K562 (cell line): ENCODE measurements around the gene KIAA1958. TPM values are rescaled to one million over a fixed set of nuclear protein-coding genes. Genes with fewer than 3 reads are reported as not detected.

ENCODE experiments used
- ATAC-seq: fragments of 200-7000 bp; cut with Tn5 transposase; 3 replicates; pipeline ENCODE4 v1.9.1; 2020; ENCODE audit warnings: moderate library complexity
- BruUV-seq: library from RNA; stranded (reverse); fragments of 400-500 nt; replicated peaks from 2 replicates; lab custom pipeline; 2021; lab: Mats Ljungman, UMichigan
- CTCF ChIA-PET: fragments of 300-600 bp; formaldehyde crosslinking; extraction: SDS; loops from one replicate; lab custom pipeline; 2021; ENCODE audit warnings: low intra/inter-chr PET ratio; lab: Yijun Ruan, JAX
- POLR2A ChIA-PET: fragments of 300-600, 350-650 bp; sonication (Branson Sonifier 250); formaldehyde crosslinking; extraction: SDS; loops from one replicate; lab custom pipeline; 2021; ENCODE audit warnings: antibody characterized with exemption, inconsistent platforms; lab: Yijun Ruan, JAX
- DNase-seq, 4 experiments: peaks; one replicate each; pipeline versions ENCODE4 v3.0.0 to v3.0.0-alpha.2; 2011 to 2018; ENCODE audit warnings: low spot score in 3 of 4, mixed read lengths in 3 of 4; ENCODE audit errors: extremely low read depth in 1 of 4
- FAIRE-seq: peaks from 2 replicates; lab custom pipeline; 2011; peaks lifted over from hg19 to GRCh38; lab: Jason Lieb, UNC
- H2AFZ ChIP-seq: 2 replicates; pipeline ENCODE4 v1.6.0; 2011; ENCODE audit warnings: low read depth, low read length, control low read depth, inconsistent platforms
- H3K27ac ChIP-seq: fragments of 200-600 bp; 3 replicates; pipeline ENCODE4 v1.8.0; 2011; ENCODE audit warnings: low read depth, mild to moderate bottlenecking, control low read depth, inconsistent platforms, low read length, moderate library complexity, mixed read lengths; ENCODE audit errors: extremely low read depth
- H3K27me3 ChIP-seq, 2 experiments: fragments of 300-600 bp in 1 of 2; 2 replicates in 1 of 2; 3 replicates in 1 of 2; pipeline versions ENCODE4 v1.6.0 to v1.8.0; 2011; ENCODE audit warnings: inconsistent platforms in 2 of 2, low read length in 2 of 2, mild to moderate bottlenecking in 1 of 2, mixed read lengths in 1 of 2, moderate library complexity in 1 of 2; ENCODE audit not compliant: control insufficient read depth in 2 of 2, insufficient read depth in 2 of 2
- H3K36me3 ChIP-seq: fragments of 300-600 bp; 3 replicates; pipeline ENCODE4 v1.8.0; 2011; ENCODE audit warnings: mild to moderate bottlenecking, low read length, inconsistent platforms; ENCODE audit not compliant: control insufficient read depth, insufficient read depth
- H3K4me1 ChIP-seq, 2 experiments: fragments of 200-600 bp in 1 of 2; replicated peaks in 1 of 2; 2 replicates in 1 of 2; 3 replicates in 1 of 2; pipeline versions ENCODE4 v1.5.1 to v1.8.0; 2011; ENCODE audit warnings: inconsistent platforms in 2 of 2, low read length in 2 of 2, mild to moderate bottlenecking in 1 of 2, mixed read lengths in 1 of 2, moderate library complexity in 1 of 2; ENCODE audit not compliant: control insufficient read depth in 2 of 2, insufficient read depth in 2 of 2
- H3K4me2 ChIP-seq: 2 replicates; pipeline ENCODE4 v1.6.1; 2011; ENCODE audit warnings: low read length, control low read depth, inconsistent platforms, mixed read lengths; ENCODE audit not compliant: insufficient read depth
- H3K4me3 ChIP-seq: fragments of 200-600 bp; sonication (generic), shearing (Covaris generic); 2 replicates; pipeline ENCODE4 v1.5.1; 2016; ENCODE audit warnings: control low read depth, inconsistent platforms
- H3K79me2 ChIP-seq: fragments of 200-600 bp; 3 replicates; pipeline ENCODE4 v1.8.0; 2011; ENCODE audit warnings: low read length, inconsistent platforms; ENCODE audit not compliant: control insufficient read depth, insufficient read depth
- H3K9ac ChIP-seq, 2 experiments: 2 replicates each; pipeline versions ENCODE4 v1.6.0 to v1.6.1; 2011; ENCODE audit warnings: low read depth in 2 of 2, low read length in 2 of 2, control low read depth in 1 of 2, inconsistent platforms in 1 of 2, mild to moderate bottlenecking in 1 of 2, mixed read lengths in 1 of 2; ENCODE audit not compliant: insufficient read depth in 1 of 2
- H3K9me1 ChIP-seq: one replicate; pipeline ENCODE4 v1.6.0; 2011; ENCODE audit warnings: inconsistent platforms, mild to moderate bottlenecking, low read length, moderate library complexity; ENCODE audit not compliant: control insufficient read depth, insufficient read depth
- H3K9me3 ChIP-seq: replicated peaks from 2 replicates; pipeline ENCODE4 v1.5.1; 2011; ENCODE audit warnings: low read depth, low read length, inconsistent platforms; ENCODE audit not compliant: control insufficient read depth, insufficient read depth
- H4K20me1 ChIP-seq: replicated peaks from 2 replicates; pipeline ENCODE4 v1.6.1; 2011; ENCODE audit warnings: low read length, inconsistent platforms, mixed read lengths; ENCODE audit not compliant: control insufficient read depth, insufficient read depth
- CTCF ChIP-seq, 3 experiments: IDR thresholded peaks in 2 of 3; conservative IDR thresholded peaks in 1 of 3; 2 replicates each; pipeline ENCODE4 v1.5.1; 2011 to 2012; ENCODE audit warnings: low read length in 3 of 3, mild to moderate bottlenecking in 3 of 3, control low read depth in 2 of 3, improper control_type of control experiment in 1 of 3, inconsistent platforms in 1 of 3, low read depth in 1 of 3, mixed read lengths in 1 of 3, moderate library complexity in 1 of 3; ENCODE audit not compliant: insufficient read depth in 2 of 3
- FOXM1 ChIP-seq, 2 experiments: fragments of 450-650 bp in 1 of 2; sonication (generic) in 1 of 2; formaldehyde crosslinking in 1 of 2; IDR thresholded peaks; 2 replicates each; pipeline versions ENCODE4 v1.6.1 to v1.9.0; 2017 to 2022; ENCODE audit warnings: low read depth in 2 of 2, mild to moderate bottlenecking in 2 of 2, missing genetic modification reagents in 1 of 2, moderate library complexity in 1 of 2
- GABPA ChIP-seq: fragments of 200-800 bp; sonication (Bioruptor generic); conservative IDR thresholded peaks from 2 replicates; pipeline ENCODE4 v1.6.1; 2016; ENCODE audit warnings: low read depth, missing genetic modification characterization, missing compliant biosample characterization
- HDAC2 ChIP-seq: fragments of 450-650 bp; IDR thresholded peaks from 2 replicates; pipeline ENCODE4 v1.6.1; 2016; ENCODE audit warnings: mild to moderate bottlenecking
- HES1 ChIP-seq: fragments of 450-650 bp; IDR thresholded peaks from 2 replicates; pipeline ENCODE4 v1.6.1; 2016; ENCODE audit warnings: low read depth, mild to moderate bottlenecking, moderate library complexity
- PML ChIP-seq: IDR thresholded peaks from 2 replicates; pipeline ENCODE4 v1.6.1; 2012; ENCODE audit warnings: low read length, inconsistent platforms
- ZEB2 ChIP-seq: fragments of 450-650 bp; IDR thresholded peaks from 2 replicates; pipeline ENCODE4 v1.6.1; 2016
- ZNF239 ChIP-seq: fragments of 250-450 bp; sonication (Bioruptor Pico); IDR thresholded peaks from 2 replicates; pipeline ENCODE4 v1.4.0; 2020; ENCODE audit warnings: mild to moderate bottlenecking
- ZNF318 ChIP-seq, 2 experiments: fragments of 450-650 bp; IDR thresholded peaks; 2 replicates each; pipeline ENCODE4 v1.6.1; 2016; ENCODE audit warnings: mild to moderate bottlenecking in 2 of 2, borderline replicate concordance in 1 of 2, low read depth in 1 of 2, moderate library complexity in 1 of 2
- WGBS: fragments of 100-300 bp; shearing (Covaris generic); methylation state at CpG from one replicate; pipeline ENCODE4 v1.1.6; 2016; ENCODE audit warnings: low coverage, mixed read lengths; ENCODE audit not compliant: insufficient coverage; ENCODE audit errors: missing lambda C conversion rate; 5-methylcytosine and 5-hydroxymethylcytosine counted together
- in situ Hi-C: fragments of 300-500 bp; cut with MboI; formaldehyde crosslinking; loops from 4 replicates; pipeline ENCODE4 v1.15.0; 2018; ENCODE audit warnings: inconsistent platforms, mixed read lengths
- intact Hi-C: fragments of 100-400 bp; cut with micrococcal nuclease; formaldehyde crosslinking; loops from 2 replicates; pipeline ENCODE4 v1.14.2; 2022
- polyA plus RNA-seq, 8 experiments: library from polyadenylated mRNA; depleted of rRNA in 4 of 8; stranded (reverse) in 5 of 8; unstranded in 3 of 8; fragments of >200 nt; fragmentation: Nextera tagmentation in 2 of 8; fragmentation: Illumina TruSeq in 1 of 8; extraction: Ambion mirVana in 2 of 8; extraction: Trizol in 1 of 8; gene quantifications; 2 replicates each; pipeline versions ENCODE4 v1.2.1 to v1.2.3, GENCODE V29; 2011 to 2014; ENCODE audit warnings: inconsistent platforms in 1 of 8, missing spikeins in 1 of 8
- total RNA-seq, 7 experiments: library from RNA; depleted of rRNA in 6 of 7; stranded (reverse); fragments of >200 nt in 6 of 7; fragmentation: Illumina TruSeq in 2 of 7; extraction: Trizol in 2 of 7; gene quantifications; 2 replicates each; pipeline versions ENCODE4 v1.2.1 to v1.2.3, GENCODE V29; 2011 to 2021; ENCODE audit warnings: low replicate concordance in 1 of 7

KIAA1958 gene
- total and polyA plus RNA-seq, 9 of the 15 experiments (the other 6 are each of a cell fraction or from before 2014, with no cell fraction given) = 1.1 to 16.0 (median 10.1) TPM

- CTCF ChIA-PET = no interaction called here
- peaks cover 12 to 25% of the 10 kb centered on the region in 2 experiments; a peak in 4 of 5 replicates for H3K4me1 ChIP-seq
- FAIRE-seq (no peak), ATAC-seq (peak; percentile 72), DNase-seq (peak in 1 of 4 experiments; percentile 61)
- 3% methylated on average over 4 of the region's 4 CpGs for WGBS
- peak overlapping the region; percentile 20; the same call in 1 of the 2 replicates for H3K4me2 ChIP-seq
- intact Hi-C loops (loop anchor here (5.0 kb wide), 2 partner anchors 45 to 850 kb away; partner anchors contain the start of genes C9orf43 and POLE3), in situ Hi-C loops (no loop called here)
- H3K9ac ChIP-seq = no peak overlapping the region
- H3K4me3 ChIP-seq = no peak overlapping the region
- H4K20me1 ChIP-seq = no peaks in the 10 kb centered on the region
- BruUV-seq = no TSS peak
- no peaks in the 10 kb centered on the region for H3K36me3 ChIP-seq
- POLR2A ChIA-PET = interaction anchor here (0.7 to 3.3 kb wide), 2 partner anchors 13 to 39 kb away, joined by 8 to 24 read pairs; no protein-coding TSS in a partner anchor
- H3K9me1 ChIP-seq = no peaks in the 10 kb centered on the region
- H3K9me3 ChIP-seq = no peaks in the 10 kb centered on the region
- H3K27ac ChIP-seq = peak overlapping the region; percentile 57; the same call in 2 of the 3 replicates
- no peak overlapping the region for H2AFZ ChIP-seq
- H3K27me3 ChIP-seq = no peaks in the 10 kb centered on the region
- peaks cover 42% of the 10 kb centered on the region for H3K79me2 ChIP-seq
- TF ChIP-seq ZEB2 (peak; percentile 68; the same call in 1 of the 2 replicates), ZNF318 (IDR thresholded peaks at IDR 0.05; ENCODE audit: borderline replicate concordance in 1 of 2, low read depth in 1 of 2) (peak in 1 of 2 experiments; percentile 23; a peak in 1 of 4 replicates), ZNF239 (CRISPR knock-in tag) (no peak), CTCF (IDR thresholded peaks at IDR 0.05 in 2 of 3, conservative IDR thresholded peaks at IDR 0.05 in 1 of 3; ENCODE audit: insufficient read depth in 2 of 3, low read depth in 1 of 3, low read length in 3 of 3) (no peak), FOXM1 (IDR thresholded peaks at IDR 0.05; ENCODE audit: low read depth) (no peak), FOXM1 (CRISPR knock-in tag; IDR thresholded peaks at IDR 0.05; ENCODE audit: low read depth) (no peak), HES1 (0 out of 2 replicates have a peak, but pooled peaks have one; percentile 13), PML (no peak), GABPA (no peak), HDAC2 (peak; percentile 40; the same call in 1 of the 2 replicates)
Observed at GRCh38 chr9:112562235-112562958, 75.8 kb downstream of the KIAA1958 start.
